HG03103 (cell line): ENCODE data around the gene CRB3.
"Not testable (repeated sequence)": the region's sequence is repeated elsewhere in the genome, so short reads cannot be mapped to it uniquely, and the experiment has no call there.

Source experiments
- ATAC-seq: cut with Tn5 transposase; IDR thresholded peaks from one replicate; pipeline ENCODE4 v1.9.1; 2021; ENCODE audit warnings: low read depth; ENCODE audit not compliant: unreplicated experiment

CRB3 gene, protein sequence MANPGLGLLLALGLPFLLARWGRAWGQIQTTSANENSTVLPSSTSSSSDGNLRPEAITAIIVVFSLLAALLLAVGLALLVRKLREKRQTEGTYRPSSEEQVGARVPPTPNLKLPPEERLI

DNA sequence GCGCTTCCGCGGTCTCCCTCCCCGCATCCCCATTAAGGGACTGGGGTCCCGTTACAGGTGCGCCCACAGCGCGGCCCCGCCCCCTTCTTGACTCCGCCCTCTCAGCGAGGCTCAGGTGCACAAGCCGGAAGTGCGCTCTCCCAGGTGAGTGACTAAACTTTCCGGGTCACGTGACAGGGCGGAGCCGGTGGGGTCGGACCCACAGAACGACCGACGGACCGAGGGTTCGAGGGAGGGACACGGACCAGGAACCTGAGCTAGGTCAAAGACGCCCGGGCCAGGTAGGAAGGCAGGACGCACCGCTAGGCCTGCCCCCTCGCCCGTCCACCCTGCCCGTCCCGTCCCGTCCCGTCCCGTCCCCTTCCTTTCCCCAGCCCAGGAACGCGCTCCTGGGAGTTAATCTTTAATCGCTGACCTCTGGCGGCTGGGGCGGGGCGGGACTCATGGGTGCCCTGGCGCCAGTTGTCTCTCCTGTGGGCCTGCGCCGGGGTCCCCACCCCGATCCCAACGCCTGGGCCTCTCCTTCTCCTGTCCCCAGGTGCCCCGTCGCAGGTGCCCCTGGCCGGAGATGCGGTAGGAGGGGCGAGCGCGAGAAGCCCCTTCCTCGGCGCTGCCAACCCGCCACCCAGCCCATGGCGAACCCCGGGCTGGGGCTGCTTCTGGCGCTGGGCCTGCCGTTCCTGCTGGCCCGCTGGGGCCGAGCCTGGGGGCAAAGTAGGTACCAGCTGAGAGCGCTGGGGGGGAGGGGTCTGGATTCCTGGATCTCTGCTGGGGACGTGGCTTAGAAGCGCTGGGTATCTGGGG is at the start of gene CRB3:
Gene CRB3 (plus strand): TSS at position 202 of the 804 bp plus-strand sequence. CDS start 431 bp downstream, at position 633.
- ATAC-seq = no peak

DNA sequence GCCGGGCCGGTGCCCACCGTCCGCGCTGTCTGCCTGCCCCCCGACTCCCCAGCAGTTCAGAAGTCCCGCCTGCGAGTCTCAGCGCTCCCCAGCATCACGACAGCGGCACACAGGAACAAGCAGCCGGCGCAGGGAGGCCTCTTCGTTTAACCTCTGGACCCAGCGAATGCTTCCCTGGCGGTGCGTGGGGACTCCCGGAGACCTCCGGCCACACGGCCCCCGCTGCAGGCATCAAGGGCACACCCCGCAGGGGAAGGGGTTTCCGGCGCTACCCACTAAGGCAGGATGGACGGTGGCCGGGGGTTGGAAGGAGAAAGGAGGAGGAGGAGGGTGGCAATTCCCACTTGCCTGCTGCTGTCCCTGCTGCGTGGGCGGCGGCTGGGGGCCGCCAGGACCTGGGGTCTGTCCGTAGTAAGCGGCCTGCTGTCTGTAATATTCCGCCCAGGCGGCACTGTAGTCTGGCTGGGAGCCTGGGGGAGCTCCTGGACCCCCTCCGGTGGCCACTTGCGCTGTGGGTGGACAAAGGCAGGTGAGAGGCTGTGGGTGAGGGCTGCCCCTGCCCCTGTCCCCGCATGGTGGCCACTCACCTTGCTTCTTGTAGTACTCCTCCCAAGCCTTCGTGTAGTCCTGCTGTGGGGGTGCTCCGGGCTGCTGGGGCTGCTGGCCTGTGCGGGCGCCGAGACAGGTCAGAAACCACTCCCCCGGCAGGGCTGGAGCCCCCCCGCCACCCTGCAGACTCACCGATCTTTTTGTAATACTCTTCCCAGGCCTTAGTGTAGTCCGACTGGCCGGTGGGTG is 49.1 kb upstream of the CRB3 start:
- no peak for ATAC-seq

DNA sequence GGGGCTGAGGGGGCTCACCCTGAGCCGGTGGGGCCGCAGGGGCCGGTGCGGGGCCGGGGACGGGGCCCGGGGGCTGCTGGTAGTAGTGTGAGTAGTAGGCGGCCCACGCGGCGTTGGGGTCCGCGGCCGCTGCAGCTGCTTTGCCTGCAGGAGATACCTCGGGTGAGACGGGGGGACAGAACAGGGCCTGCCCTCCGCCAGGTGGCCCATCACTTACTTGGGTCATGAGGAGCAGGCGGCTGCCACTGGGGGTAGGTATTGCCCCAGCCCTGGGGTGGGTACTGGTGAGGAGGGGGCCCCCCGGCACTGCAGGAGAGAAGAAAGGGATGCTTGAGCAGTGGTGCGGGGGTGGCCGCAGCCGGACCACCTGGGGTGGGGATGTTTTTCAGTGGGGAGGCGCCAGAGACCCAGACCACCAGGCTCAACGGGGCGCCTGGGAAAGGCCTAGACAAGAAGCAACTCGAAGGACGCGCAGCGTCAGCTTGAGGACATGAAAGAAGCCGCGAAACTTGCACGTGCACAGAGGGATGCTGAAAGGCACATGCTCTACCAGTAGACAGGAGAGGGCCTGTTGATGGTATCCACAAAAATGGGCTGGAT is 48.4 kb upstream of the CRB3 start:
- ATAC-seq = no peak

DNA sequence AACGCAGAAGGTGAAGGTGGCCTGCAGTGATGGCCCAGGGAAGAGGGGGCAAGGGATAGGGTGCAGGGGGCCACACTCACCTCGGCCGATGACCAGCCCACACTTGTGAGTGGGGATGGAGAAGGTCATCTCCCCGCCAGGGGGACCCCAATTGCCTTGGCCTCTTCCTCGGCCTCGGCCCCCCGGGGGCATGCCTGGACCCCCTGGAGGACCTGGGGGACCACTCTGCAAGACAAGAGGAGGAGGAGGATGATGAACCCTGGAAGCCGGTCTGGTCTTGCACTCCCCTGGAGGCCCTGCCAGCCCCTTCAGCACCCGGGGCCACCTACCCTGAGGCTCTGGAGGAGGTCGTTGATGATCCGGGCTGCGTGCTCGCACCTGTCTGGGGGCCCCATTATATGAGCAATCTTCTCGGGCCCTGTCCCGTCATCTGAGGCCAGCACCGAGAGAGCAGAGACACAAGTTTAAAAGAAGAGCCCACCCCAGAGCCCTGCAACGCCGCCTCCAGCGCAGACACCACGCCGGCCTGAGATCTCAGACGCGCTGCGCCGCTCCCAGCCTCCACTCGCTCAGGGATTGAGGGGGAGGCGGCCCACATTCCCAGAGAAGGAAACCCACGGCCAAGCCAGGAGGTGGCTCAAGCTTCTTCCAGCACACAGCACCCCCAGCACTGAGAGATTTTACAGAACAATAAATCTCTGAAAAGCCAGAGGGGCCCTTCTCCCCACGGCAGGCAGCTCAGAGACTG is 47.2 kb upstream of the CRB3 start:
- no peak for ATAC-seq

DNA sequence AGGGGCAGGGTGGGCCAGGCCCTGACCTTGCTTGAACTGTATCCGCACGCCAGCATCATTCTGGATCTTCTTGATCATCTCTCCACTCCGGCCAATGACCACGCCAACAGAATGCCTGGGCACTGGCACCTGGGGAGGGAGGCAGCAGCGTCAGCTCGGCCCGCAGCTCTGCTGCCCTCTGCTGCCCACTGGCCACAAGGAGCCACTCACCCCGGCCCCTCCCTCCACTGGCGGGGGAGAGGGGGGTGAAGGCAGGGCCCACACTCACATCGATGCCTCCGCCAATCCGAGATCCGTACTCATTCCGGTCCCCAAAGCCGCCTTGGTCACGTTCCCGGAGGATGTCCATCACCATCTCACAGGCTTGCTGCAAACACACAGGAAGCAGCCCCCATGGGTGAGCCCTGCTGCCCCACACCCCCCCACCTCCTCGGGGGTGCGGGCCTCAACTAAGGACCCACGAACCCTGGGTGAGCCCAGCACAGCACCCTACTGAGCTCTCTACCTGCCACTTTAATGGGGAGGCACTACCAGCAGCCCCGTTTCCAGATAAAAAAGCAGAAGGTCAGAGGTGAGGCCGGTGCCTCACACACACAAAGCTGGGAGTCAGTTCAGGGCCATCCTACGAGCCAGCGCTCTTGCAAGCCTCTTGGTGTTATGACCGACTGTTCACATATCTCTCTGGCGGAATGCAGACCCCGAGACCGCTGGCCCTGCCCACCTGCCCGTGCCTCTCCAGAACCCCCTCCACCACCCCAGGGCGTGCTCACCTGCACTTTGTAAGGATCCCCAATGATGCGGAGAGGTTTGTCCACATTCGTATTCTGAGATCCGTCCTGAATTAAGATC is 46.1 kb upstream of the CRB3 start:
- no peak for ATAC-seq

DNA sequence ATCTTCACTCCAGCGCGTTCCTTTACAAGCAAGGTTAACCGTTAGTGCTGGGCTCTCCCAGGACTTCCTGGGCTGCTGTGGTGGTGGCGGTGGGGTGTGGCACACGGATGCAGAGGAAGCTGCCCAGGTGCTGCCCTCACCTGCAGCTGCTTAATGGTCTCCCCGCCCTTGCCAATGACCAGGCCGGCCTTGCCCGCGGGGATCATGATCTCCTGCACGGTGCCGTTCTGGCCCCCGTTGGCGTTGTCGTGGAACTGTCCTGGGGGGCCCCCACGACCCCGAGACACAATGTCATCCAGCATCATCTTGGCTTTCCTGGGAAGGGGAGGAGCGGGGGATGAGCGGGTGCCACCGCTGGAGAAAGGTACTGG is 45.5 kb upstream of the CRB3 start:
- ATAC-seq = no peak

DNA sequence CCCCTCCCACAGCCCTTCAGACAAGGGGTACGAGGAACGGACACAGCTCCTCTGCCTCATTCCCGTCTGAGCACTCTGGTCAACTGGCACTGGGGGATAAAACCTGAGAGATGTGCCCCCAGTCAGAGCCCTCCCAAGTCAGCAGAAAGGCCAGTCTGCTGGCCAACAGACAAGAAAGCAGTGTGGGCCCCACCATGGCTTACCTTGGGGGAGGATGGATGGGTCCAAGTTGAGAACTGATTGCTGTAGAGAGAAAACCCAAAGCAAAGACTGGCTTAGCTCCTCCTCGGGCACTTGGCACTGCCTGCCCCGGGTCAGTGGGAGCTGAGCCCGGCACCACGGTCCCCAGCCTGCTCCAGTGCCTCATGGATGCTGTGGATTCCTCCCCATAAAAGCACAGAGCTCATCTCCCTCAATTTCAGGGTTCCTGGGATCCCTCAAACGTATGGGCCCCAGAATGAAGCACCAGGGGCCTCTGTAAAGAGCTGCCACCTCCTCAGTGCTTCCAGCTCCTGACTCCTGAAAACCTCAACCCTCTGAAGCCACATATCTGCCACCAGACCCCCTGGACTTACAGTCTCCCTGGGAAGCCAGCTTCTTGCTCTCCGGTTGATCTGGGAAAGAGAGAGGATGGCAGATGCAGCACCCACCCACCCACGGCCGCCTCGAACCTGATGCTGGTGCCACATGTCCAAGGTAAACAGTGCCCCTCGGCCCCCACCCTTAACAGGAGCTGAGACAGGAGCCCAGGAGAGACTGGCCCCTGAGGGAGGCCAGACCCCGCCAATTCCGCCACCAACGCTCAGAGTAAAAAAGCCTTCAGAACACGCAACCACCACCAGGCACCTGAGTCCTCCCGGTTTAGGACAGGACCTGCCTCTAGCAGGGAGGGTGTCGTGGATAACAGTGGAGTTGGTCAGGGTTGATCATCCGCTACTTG is 42.7 kb upstream of the CRB3 start:
- ATAC-seq = no peak

DNA sequence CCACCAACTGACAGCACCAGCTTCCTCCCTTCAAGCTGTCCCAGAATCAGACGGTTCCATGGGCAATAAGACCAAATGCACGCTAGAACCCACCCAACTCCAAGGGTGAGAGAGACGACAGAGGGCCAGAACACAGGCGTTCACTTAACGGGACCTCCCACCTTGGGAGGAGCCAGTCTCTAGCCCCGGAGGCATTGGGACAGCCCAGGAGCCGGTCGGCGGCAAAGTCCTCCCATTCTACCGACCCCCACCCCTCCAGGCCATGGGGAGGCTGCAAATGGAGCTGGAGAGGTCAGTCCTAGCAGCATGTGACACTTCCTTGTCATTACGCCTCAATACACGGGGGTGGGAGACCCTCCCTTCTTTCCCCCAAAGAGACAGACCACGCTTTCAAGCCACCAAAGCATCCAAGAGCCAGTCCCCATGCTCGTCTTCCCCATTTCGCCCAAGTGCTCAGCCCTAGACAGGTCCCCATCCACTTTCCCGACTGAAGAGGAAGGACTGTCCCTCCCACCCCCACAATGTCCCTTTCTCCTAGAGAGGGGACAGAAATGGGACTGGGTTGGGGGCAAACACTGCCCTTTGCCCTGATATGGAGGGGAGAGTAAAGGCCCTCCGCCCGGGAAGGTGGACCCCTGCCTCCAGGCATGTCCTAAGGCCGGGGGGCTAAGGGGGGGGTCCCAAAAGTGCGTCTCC is 40.4 kb upstream of the CRB3 start:
- no peak for ATAC-seq

DNA sequence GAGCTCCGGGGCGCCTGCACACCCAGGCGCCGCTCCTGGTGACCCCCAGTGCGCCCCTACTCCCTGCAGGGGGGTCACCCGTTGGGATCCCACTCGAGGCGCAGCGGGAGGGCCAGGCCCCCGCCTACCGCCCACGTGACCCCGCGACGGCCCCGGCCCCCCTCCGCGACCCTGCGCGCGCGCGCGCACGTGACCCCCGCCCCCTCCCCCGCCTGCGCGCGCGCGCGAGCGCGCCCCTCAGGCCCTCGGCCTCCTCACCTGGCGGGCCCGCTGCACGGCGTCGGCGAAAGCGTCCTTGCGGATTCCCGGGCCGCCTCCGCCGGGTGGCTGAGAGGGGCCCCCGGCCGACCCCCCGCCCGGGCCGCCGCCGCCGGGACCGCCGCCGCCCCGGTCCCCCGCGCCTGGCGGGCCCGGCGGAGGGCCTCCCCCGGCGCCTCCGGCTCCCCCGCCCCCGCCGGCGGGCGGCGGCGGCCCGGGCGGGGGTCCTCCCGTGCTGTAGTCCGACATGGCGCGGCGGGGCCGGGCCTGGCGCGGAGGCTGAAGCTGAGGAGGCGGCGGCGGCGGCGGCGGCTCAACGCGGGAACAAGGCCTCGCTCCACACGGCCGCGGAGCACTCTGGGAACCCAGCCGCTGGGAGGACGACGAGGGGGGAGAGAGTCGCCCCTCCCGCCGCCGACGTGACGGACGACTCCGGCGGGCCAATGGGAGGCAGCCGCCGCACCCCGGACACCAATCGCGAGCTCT is 39.7 kb upstream of the CRB3 start, which contains the start of gene KHSRP:
Gene KHSRP (minus strand): TSS at position 617 of the 744 bp plus-strand sequence. CDS start 110 bp downstream, at position 507.
- no peak for ATAC-seq

DNA sequence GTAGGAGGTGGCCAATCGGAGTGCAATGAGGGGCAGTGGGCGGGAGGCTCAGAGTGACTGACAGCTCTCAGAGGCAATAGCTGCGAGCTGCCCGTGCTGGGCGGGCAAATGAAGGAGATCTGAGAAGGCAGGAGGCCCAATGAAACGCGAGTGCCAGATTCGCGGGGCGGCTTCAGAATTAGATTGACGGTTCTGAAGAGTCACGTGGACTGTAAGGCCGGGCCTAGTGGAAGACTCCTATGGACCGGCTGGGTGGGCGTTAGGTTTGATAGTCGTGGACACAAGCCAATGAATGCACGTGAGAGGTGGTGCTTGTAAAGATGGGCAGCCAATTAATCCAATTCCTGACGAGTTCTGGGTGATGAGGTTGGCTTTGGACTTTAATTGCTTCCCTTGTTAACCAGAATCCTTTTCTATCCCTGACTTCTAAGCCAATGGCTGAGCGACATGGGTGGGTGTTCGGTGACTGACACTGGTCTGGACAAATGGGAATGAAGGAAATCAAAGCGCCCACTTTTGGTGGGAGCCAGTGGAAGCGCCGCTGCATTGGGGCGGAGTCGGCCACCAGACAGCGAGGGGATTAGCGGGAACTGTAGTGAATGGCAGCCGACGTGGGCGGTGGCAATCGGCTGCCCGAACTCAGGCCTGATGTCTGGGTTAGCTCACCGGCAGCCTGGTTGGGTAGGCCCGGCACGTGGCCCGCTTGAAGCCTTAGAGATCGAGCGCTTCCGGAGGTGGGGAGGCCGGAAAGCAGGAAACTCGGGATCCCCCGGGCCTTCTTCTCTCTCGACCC is 38.9 kb upstream of the CRB3 start:
- peak; percentile 84 for ATAC-seq

DNA sequence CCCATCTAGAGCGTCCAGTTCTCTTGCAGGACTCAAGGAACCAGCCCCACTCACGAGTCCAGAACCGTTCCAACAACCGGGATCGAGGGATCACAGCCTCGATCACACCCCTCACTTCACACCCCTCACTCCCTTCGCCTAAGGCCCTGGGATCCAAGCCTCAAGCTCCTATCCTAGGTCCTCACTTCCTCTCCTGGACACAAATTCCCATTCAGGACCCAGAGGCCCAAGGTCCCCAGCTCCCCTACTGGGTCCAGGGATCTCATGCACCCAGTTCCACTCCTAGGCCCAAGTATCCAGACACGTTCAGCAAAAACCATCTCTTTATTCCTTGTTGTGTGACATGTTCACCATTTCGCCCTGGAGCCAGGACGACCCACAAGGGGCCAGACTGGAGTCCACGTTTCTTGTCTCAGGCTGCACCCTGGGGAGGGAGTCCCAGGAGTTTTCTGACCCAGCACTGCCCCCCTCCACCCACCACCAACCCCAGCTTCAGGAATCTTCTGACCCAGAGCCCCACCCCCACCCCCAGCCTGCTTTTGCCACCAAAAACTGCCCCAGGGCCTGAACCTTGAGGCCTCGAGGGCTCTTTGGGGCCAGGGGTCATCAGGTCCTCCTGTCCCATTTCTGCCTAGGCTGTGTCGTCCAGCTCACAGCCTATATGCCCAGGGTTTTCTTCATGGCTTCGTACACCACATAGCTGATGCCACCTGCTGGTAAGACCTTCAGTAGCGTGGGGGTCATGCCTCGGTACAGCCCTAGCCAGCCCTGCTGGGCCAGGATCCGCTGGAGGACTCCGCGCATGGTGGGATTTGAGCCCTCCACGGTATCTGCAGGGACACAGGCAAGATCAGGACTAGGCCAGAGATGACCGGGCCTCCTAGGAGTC is 38.1 kb upstream of the CRB3 start:
- no peak for ATAC-seq

DNA sequence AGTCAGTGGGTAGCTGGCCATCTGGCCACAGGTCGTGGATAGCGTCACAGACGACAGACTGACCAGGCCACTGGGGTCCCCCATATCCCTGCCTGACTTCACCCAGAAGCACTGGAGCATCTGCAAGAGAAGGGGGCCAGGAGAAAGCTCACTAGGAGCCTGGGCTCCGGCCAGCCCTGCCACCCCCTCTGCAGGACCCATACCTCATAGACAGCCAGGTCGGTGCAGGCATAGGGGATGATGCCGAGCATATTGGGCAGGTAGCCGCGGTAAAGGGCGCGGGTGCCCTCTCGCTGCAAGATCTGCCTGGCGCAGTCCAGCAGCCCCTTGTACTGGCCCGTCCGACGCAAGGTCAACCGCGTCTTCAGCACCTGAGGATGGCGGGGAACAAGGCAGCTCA is 36.9 kb upstream of the CRB3 start:
- ATAC-seq = no peak

DNA sequence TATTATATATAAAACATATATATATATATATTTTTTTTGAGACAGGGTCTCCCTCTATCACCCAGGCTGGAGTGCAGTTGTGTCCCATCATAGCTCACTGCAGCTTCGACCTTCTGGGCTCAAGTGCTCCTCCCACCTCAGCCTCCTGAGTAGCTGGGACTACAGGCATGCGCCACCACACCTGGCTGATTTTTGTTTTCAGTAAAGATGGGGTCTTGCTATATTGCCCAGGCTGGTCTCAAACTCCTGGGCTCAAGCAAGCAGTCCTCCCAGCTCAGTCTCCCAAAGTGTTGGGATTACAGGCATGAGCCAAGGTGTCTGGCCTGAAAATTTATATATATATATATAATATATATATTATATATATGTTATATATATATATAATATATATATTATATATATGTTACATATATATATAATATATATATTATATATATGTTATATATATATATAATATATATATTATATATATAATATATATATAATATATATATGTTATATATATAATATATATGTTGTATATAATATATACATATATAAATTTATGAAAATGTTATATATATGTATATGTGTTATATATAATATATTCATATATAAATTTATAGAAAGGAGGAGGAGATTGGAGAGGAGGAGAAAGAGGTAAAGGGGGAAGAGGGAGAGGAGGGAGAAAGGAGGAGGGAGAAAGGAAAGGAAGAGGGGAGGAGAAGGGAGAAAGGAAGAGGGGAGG is 35.2 kb upstream of the CRB3 start:
- ATAC-seq = not testable (repeated sequence)

DNA sequence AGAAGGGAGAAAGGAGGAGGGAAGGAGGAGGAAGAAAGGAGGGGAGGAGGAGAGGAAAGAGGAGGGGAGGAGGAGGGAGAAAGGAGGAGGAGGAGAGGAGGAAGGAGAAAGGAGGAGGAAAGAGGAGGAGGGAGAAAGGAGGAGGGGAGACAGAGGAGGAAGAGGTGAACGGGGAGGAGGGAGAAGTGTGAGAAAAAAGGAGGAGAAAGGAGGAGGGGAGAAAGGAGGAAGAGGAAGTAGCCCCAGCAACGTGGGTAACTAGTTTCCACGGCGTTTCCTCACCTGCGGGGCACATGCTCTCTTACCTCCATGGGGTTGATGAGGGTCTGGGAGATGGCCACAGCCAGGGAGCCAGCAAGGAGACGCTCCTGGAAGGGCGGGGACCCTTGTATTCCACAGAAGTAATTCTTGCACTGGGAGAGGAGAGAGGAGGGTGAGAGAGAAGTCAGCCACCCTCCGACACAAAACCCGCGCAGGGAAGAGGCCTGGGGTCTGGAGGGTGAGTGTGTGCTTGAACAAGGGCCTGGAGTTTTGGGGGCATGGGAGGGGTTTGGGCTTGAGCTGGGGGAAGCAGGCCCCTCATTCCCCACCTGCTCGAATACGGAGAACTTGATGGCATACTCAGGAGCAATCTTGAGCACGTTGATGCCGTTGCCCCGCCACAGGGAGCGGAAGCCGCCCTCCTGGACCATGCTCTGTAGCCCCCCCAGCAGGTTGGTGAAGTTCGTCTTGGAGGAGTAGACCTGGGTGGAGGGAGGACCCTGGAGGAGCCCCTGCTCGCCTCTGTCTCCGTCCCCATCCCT is 34.5 kb upstream of the CRB3 start:
- no peak for ATAC-seq
